A673 (cell line): ENCODE measurements around the gene NCKAP5.

Experiments used
- CTCF ChIP-seq: fragments of 300-800, 200-600 bp; sonication (generic); conservative IDR thresholded peaks from 2 replicates; pipeline ENCODE4 v1.5.1; 2017; ENCODE audit warnings: low read depth, mild to moderate bottlenecking, antibody characterized with exemption, low read length, moderate library complexity, mixed read lengths
- EZH2 ChIP-seq: fragments of 200-600 bp; sonication (generic); IDR thresholded peaks from 2 replicates; pipeline ENCODE4 v1.6.1; 2017; ENCODE audit warnings: borderline replicate concordance, low read depth, mild to moderate bottlenecking, mixed read lengths, antibody characterized with exemption, low read length; ENCODE audit not compliant: poor library complexity, severe bottlenecking

GRCh38 chr2:133422931-133423351 is 145.3 kb downstream of the NCKAP5 start:
- no peak for TF ChIP-seq CTCF
- TF ChIP-seq EZH2: no peak
